Measurements from ENCODE around the gene ZBTB37. TPM values are rescaled to one million over a fixed set of nuclear protein-coding genes. Genes with fewer than 3 reads are reported as not detected.

The ZBTB37 gene
- total and polyA plus RNA-seq, 9 of the 15 experiments (the other 6 are each of a cell fraction or from before 2014, with no cell fraction given), result 1.3 to 13.9 (median 5.4) TPM

DNA sequence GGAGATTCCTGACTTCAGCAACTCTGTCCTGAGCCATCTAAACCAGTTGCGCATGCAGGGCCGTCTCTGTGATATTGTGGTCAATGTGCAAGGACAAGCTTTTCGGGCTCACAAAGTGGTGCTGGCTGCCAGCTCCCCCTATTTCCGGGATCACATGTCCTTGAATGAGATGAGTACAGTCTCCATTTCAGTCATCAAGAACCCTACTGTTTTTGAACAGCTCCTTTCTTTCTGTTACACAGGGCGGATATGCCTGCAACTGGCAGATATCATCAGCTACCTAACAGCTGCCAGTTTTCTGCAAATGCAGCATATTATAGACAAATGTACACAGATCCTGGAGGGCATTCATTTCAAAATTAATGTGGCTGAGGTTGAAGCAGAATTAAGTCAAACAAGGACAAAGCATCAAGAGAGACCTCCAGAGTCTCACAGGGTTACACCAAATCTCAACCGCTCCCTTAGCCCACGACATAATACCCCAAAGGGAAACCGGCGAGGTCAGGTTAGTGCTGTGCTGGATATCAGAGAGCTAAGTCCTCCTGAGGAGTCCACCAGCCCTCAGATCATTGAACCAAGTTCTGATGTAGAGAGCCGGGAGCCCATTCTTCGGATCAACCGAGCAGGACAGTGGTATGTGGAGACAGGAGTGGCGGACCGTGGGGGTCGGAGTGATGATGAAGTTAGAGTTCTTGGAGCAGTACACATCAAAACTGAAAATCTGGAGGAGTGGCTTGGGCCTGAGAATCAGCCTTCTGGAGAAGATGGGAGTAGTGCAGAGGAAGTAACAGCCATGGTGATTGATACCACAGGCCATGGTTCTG, 2.3 kb downstream of the ZBTB37 start (continued):
- TF ChIP-seq, protein P1, sequence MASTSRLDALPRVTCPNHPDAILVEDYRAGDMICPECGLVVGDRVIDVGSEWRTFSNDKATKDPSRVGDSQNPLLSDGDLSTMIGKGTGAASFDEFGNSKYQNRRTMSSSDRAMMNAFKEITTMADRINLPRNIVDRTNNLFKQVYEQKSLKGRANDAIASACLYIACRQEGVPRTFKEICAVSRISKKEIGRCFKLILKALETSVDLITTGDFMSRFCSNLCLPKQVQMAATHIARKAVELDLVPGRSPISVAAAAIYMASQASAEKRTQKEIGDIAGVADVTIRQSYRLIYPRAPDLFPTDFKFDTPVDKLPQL (IDR thresholded peaks at IDR 0.05; ENCODE audit: extremely low read depth, insufficient read length), result no peak
- TF ChIP-seq RCOR1 (IDR thresholded peaks at IDR 0.05; ENCODE audit: borderline replicate concordance in 1 of 2, low read depth in 2 of 2, low read length in 2 of 2) (peak in 1 of 2 experiments; percentile 1; a peak in 1 of 4 replicates), RBM25 (IDR thresholded peaks at IDR 0.05; ENCODE audit: low read depth, low read length, severe bottlenecking) (no peak), KDM5B (IDR thresholded peaks at IDR 0.05; ENCODE audit: insufficient replicate concordance, low read depth, low read length) (no peak), GTF2E2 (tag; IDR thresholded peaks at IDR 0.05) (no peak), SUPT5H (IDR thresholded peaks at IDR 0.05) (no peak), NR2C2 (CRISPR knock-in tag; IDR thresholded peaks at IDR 0.05) (no peak), NR2C2 (tag; IDR thresholded peaks at IDR 0.05) (peak; percentile 28; the same call in 1 of the 2 replicates), POLR2G (IDR thresholded peaks at IDR 0.05; ENCODE audit: low read depth, low read length) (no peak), GABPA (tag; conservative IDR thresholded peaks at IDR 0.05; ENCODE audit: low read depth) (peak; percentile 46), EGR1 (conservative IDR thresholded peaks at IDR 0.05) (no peak), CREB1 (IDR thresholded peaks at IDR 0.05) (no peak), CREB1 (CRISPR knock-in tag; IDR thresholded peaks at IDR 0.05) (no peak)
- TF ChIP-seq, protein P2, sequence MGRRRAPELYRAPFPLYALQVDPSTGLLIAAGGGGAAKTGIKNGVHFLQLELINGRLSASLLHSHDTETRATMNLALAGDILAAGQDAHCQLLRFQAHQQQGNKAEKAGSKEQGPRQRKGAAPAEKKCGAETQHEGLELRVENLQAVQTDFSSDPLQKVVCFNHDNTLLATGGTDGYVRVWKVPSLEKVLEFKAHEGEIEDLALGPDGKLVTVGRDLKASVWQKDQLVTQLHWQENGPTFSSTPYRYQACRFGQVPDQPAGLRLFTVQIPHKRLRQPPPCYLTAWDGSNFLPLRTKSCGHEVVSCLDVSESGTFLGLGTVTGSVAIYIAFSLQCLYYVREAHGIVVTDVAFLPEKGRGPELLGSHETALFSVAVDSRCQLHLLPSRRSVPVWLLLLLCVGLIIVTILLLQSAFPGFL (CRISPR knock-in tag; IDR thresholded peaks at IDR 0.05), result no peak
- TF ChIP-seq, protein P3, sequence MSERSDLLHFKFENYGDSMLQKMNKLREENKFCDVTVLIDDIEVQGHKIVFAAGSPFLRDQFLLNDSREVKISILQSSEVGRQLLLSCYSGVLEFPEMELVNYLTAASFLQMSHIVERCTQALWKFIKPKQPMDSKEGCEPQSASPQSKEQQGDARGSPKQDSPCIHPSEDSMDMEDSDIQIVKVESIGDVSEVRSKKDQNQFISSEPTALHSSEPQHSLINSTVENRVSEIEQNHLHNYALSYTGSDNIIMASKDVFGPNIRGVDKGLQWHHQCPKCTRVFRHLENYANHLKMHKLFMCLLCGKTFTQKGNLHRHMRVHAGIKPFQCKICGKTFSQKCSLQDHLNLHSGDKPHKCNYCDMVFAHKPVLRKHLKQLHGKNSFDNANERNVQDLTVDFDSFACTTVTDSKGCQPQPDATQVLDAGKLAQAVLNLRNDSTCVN (CRISPR knock-in tag; IDR thresholded peaks at IDR 0.05), result no peak
- TF ChIP-seq, protein P4, sequence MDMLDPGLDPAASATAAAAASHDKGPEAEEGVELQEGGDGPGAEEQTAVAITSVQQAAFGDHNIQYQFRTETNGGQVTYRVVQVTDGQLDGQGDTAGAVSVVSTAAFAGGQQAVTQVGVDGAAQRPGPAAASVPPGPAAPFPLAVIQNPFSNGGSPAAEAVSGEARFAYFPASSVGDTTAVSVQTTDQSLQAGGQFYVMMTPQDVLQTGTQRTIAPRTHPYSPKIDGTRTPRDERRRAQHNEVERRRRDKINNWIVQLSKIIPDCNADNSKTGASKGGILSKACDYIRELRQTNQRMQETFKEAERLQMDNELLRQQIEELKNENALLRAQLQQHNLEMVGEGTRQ (CRISPR knock-in tag; IDR thresholded peaks at IDR 0.05), result peak; percentile 47; the same call in 1 of the 2 replicates
- TF ChIP-seq, protein P5, sequence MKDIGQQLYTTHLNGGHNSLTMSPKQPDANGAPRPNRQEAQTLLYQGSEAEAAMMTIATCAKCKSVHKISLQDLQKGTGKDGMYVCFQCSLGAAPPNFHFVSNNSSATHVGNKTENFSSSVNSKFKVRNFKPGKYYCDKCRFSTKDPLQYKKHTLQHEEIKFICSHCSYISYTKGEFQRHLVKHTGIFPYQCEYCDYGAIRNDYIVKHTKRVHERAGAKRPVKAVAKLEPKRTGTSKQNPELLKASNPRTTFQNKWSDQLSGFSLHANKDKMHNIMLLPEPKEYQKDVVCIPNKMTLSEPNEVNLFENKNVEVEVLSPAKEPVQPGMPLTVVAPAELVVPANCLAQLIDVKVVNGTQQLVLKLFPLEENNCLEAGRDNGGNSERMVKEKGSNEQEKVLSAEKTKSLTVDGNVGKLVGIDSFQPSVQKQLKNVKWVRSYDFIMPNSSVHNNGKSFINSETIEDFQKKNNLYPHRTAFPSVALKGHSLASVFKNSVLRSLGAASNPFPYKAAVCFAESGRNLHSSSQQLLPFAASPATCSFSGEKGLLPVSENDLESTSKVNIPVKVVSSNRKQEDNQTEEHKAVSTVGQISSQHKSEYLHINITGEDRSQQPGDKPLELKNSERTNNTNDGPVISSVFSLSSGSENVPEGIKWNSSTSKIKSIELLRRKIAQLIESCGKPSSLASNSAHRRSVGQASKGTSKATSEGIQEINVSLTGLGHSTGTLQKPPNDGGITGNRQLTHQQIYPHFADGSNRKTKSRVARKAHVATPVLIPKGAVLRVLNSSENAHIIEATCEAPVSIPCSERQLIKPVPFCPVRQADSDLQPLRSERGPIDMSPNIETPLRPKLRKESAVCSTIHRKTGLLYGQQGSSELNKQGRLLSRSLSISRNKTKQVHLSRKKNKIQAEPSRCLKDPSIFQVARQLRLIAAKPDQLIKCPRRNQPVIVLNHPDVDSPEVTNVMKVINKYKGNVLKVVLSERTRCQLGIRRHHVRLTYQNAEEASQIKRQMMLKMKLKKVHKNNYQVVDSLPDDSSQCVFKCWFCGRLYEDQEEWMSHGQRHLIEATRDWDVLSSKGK (CRISPR knock-in tag; IDR thresholded peaks at IDR 0.05), result no peak

All from K562 (cell line).